ENCODE measurements around the gene ABCB7. TPM values are rescaled to one million over a fixed set of nuclear protein-coding genes. Genes with fewer than 3 reads are reported as not detected.

The ABCB7 gene
- total RNA-seq, 1 donor from 2014 or later: 32.7 TPM

DNA sequence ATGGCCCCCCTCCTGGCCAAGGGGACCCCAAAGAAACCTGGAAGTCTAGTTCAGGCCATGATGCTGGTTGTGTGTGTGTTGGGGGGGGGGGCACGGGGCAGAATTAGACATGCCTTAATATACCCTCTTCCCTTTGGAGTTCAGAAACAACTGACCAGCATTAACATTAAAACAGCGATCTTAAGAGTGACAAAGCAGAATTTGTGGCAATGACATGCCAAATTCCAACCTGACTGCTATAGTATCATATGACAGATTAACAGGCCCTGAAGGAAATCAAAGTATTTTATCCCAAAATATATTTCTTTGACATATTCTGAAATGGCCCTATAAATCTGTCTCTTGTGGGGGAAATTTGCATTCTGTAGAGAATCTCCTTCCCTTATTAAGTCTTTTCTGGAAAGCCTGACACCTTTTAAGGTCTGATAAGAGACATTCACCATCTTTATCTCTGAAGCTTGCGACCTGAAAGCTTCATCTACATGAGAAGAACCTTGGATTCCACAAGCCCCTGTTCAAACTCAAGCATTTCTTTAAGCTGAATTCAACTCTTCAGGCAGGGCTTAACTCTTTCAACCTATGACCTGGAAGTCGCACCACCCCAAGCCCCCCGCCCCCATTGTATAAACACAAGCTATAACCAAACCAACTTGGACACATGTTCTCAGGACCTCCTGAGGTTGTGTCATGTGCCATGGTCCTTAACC, 40.2 kb downstream of the ABCB7 start:
- H3K4me3 ChIP-seq (ENCODE audit: low read depth, low read length): no peak overlapping the region
- DNase-seq (ENCODE audit: low read depth): no peak
- TF ChIP-seq, protein P1, sequence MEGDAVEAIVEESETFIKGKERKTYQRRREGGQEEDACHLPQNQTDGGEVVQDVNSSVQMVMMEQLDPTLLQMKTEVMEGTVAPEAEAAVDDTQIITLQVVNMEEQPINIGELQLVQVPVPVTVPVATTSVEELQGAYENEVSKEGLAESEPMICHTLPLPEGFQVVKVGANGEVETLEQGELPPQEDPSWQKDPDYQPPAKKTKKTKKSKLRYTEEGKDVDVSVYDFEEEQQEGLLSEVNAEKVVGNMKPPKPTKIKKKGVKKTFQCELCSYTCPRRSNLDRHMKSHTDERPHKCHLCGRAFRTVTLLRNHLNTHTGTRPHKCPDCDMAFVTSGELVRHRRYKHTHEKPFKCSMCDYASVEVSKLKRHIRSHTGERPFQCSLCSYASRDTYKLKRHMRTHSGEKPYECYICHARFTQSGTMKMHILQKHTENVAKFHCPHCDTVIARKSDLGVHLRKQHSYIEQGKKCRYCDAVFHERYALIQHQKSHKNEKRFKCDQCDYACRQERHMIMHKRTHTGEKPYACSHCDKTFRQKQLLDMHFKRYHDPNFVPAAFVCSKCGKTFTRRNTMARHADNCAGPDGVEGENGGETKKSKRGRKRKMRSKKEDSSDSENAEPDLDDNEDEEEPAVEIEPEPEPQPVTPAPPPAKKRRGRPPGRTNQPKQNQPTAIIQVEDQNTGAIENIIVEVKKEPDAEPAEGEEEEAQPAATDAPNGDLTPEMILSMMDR (conservative IDR thresholded peaks at IDR 0.05; ENCODE audit: low read depth, low read length): no peak

DNA sequence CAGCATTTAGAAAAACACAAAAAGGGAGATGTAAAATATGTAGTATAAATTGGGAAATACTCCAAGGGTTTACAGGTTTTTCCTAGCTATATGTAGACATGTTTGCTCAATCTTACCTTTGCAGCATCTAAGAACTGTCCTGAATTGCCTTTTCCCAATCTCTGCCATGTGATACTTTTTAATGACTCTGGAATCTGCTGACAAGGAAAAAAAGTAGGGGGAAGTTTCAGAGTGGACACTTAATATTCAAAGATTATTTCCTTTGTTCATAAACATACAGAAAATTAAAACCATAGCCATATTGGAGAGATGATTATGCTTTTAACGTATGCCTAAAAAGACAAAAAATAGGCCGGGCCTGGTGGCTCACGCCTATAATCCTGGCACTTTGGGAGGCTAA, 41.4 kb downstream of the ABCB7 start:
- DNase-seq (ENCODE audit: low read depth): no peak
- TF ChIP-seq, protein P1 (conservative IDR thresholded peaks at IDR 0.05; ENCODE audit: low read depth, low read length): no peak
- no peak overlapping the region for H3K4me3 ChIP-seq (ENCODE audit: low read depth, low read length)

DNA sequence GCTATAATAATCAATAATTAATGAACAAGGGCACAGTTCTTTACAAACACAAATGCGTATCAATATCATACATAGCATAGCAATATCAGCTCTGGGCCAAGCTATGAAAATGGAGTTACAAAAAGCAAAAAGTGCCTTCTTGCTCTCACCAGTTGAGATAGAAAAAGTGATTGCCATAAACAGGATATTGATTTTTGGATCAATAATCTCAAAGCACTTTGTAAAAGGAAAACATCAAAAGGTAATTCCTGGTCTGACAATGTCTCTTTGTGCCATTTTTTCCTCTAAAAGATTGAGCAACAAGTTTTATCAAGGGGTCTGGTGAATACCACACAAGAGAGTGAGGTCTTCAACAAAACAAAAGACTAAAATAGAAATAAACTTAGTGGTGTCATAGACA, 42.4 kb downstream of the ABCB7 start:
- TF ChIP-seq, protein P1 (conservative IDR thresholded peaks at IDR 0.05; ENCODE audit: low read depth, low read length): no peak
- H3K4me3 ChIP-seq (ENCODE audit: low read depth, low read length): no peak overlapping the region
- DNase-seq (ENCODE audit: low read depth): no peak

DNA sequence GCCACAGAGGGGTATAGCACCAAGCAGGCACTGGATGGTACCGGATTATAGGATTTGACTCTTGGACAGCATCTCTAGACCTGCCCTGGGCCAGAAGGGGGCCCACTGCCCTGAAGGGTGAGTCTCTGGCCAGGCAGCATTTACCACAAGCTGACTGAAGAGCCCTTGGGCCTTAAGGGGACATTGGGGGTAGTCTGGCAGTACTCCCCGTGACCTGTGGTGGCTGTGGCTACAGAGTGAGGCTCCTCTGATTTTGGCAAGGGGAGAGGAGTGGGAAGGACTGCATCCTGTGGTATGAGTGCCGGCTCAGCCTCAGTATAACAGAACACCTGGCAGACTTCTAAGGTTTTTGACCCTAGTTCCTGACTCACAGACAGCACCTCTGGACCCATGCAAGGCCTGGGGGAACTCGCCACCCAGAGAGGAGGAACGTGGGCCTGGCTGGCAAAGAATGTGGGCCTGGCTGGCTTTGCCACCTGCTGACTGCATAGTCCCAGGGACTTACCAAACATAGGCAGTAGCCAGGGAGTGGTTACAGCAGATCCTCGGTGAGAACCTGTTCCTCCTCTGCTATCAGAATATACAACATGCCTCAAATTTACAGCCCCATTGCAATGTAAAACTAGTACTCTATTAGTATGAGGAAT, 48.1 kb downstream of the ABCB7 start:
- TF ChIP-seq, protein P1 (conservative IDR thresholded peaks at IDR 0.05; ENCODE audit: low read depth, low read length): no peak
- no peak for DNase-seq (ENCODE audit: low read depth)
- no peak overlapping the region for H3K4me3 ChIP-seq (ENCODE audit: low read depth, low read length)

DNA sequence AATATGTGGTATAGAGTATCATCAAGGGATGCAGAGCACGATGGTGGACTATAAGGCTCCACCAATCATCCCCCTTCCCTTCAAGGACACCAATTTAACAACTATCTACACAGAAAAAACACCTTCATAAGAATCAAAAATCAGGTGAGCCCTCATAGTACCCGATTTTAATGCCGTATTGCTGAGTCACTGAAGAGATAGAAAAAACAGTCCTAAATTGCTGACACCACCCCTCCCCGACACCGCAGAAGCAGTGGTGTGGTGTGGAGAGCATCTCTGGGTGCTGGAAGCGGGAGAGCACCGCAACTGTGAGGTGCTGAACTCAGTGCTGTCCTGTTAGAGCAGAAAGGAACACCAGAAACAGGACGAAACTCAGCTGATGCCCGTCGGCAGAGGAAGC, 49.3 kb downstream of the ABCB7 start:
- H3K4me3 ChIP-seq (ENCODE audit: low read depth, low read length): no peak overlapping the region
- DNase-seq (ENCODE audit: low read depth): no peak
- TF ChIP-seq, protein P1 (conservative IDR thresholded peaks at IDR 0.05; ENCODE audit: low read depth, low read length): no peak

DNA sequence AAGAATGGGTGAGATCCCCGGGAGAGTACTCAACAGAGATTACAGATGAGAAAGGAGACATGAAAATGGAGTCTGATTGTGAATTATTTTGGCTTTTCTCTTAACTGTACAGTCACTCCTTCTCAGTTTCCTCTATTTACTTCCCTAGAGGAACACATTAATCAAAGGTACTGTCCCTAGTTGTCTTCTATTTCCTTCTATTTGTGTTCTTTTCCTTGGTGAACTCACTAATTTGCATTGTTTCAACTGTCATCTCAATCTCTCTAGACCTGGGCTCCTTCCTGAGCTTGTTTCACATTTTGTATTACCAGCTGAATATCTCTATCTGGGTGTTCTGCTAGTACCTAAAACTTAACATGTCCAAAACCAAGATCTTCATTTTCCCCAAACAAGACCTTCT, 59.8 kb downstream of the ABCB7 start:
- no peak for DNase-seq (ENCODE audit: low read depth)
- H3K4me3 ChIP-seq (ENCODE audit: low read depth, low read length): no peak overlapping the region
- TF ChIP-seq, protein P1 (conservative IDR thresholded peaks at IDR 0.05; ENCODE audit: low read depth, low read length): no peak

All from epithelial cell of proximal tubule (primary cell).